Measurements from ENCODE around the gene MST1. TPM values are rescaled to one million over a fixed set of nuclear protein-coding genes. Genes with fewer than 3 reads are reported as not detected.

MST1 gene
- total RNA-seq, 1 donor from 2014 or later, result 45.2 TPM

DNA sequence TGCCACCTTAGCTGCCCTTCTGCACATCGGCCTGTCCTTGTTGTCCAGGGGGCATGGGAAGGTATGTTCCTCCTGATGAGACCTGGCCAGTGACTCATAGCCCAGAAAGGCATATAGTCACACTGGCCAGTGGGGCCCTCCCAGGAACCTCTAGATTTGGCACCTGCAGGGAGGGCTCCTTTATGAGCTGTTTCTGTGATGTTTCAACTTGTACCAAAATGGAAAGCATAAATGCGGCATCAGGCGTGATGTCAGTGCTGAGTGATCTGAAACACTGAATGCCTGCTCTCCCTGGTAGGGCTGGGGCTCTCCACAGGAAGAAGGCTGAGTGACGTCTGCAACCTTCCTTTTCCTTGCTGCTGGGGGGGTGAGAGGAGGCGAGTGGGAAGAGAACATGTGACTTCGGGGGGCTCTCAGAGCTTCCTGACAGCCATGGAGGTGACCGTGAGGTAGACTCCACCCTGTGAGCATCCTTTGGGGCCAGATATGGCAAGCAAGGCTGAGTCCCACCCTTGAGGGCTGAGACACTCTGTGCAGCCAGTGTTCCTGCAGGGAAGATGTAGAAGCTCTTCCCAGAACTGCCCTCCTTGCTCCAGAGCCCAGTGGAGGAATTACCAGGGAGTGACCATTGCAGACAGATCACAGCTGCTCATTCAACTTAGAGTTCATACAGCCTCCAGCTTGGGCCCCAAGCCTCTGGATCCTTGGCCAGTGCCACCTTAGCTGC is 52.2 kb downstream of the MST1 start:
- TF ChIP-seq, protein P1, sequence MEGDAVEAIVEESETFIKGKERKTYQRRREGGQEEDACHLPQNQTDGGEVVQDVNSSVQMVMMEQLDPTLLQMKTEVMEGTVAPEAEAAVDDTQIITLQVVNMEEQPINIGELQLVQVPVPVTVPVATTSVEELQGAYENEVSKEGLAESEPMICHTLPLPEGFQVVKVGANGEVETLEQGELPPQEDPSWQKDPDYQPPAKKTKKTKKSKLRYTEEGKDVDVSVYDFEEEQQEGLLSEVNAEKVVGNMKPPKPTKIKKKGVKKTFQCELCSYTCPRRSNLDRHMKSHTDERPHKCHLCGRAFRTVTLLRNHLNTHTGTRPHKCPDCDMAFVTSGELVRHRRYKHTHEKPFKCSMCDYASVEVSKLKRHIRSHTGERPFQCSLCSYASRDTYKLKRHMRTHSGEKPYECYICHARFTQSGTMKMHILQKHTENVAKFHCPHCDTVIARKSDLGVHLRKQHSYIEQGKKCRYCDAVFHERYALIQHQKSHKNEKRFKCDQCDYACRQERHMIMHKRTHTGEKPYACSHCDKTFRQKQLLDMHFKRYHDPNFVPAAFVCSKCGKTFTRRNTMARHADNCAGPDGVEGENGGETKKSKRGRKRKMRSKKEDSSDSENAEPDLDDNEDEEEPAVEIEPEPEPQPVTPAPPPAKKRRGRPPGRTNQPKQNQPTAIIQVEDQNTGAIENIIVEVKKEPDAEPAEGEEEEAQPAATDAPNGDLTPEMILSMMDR (IDR thresholded peaks at IDR 0.05; ENCODE audit: unreplicated experiment), result no peak
- Mint-ChIP-seq H3K27ac (no peak overlapping the region), H3K36me3 (ENCODE audit: insufficient read depth) (peaks cover under 1% of the 10 kb centered on the region), H3K27me3 (no peaks in the 10 kb centered on the region), H3K9me3 (ENCODE audit: low read depth) (peaks cover under 1% of the 10 kb centered on the region), H3K4me1 (ENCODE audit: low read depth) (no peaks in the 10 kb centered on the region), H3K4me3 (ENCODE audit: low read depth) (no peak overlapping the region)
- DNase-seq (ENCODE audit: low spot score, unreplicated experiment), result no peak

DNA sequence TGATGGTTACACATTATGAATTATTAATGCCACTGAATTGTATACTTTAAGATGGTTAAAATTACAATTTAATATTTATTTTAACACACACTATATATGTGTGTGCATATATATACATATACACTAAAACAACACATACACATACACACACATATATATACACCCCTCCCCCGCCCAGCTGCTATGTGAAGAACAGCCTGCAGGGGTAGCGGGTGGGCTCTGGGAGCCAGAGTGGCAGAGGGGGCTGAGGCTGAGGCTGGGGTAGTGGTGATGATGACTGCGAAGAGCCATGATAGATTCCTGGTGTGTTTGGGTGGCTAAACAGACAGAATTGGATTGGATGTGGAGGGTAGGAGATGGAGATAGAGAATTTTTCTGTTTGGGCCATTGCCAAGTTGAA is 54.5 kb downstream of the MST1 start:
- H3K36me3 Mint-ChIP-seq (ENCODE audit: insufficient read depth), result peaks cover 2% of the 10 kb centered on the region
- H3K9me3 Mint-ChIP-seq (ENCODE audit: low read depth), result peaks cover 7% of the 10 kb centered on the region
- no peak overlapping the region for H3K27ac Mint-ChIP-seq
- TF ChIP-seq, protein P1 (IDR thresholded peaks at IDR 0.05; ENCODE audit: unreplicated experiment), result no peak
- H3K4me1 Mint-ChIP-seq (ENCODE audit: low read depth), result no peaks in the 10 kb centered on the region
- no peak for DNase-seq (ENCODE audit: low spot score, unreplicated experiment)
- no peaks in the 10 kb centered on the region for H3K27me3 Mint-ChIP-seq
- H3K4me3 Mint-ChIP-seq (ENCODE audit: low read depth), result no peak overlapping the region

Other genes starting within 250 kb of the MST1 start
- gene DAG1, start 219.2 kb downstream of the MST1 start, total RNA-seq, result 109 and 114 TPM in 2 replicates
- gene BSN, start 135.0 kb downstream of the MST1 start, total RNA-seq, result 3.0 and 3.8 TPM in 2 replicates
- gene APEH, start 15.1 kb downstream of the MST1 start, total RNA-seq, result 160 and 178 TPM in 2 replicates
- 52.2 and 54.4 TPM in 2 replicates for gene RNF123, start 83 bp upstream of the MST1 start, total RNA-seq
- gene AMIGO3, start 30.2 kb upstream of the MST1 start, total RNA-seq, result 0.86 TPM in 1 of 2 replicates, not detected in the other
- 31.2 and 34.3 TPM in 2 replicates for gene GMPPB, start 34.5 kb upstream of the MST1 start, total RNA-seq
- 43.4 and 46.3 TPM in 2 replicates for gene IP6K1, start 97.1 kb upstream of the MST1 start, total RNA-seq
- not detected in 2 replicates for gene CDHR4, start 110.4 kb upstream of the MST1 start, total RNA-seq
- not detected in 2 replicates for gene INKA1, start 113.8 kb upstream of the MST1 start, total RNA-seq
- gene UBA7, start 124.5 kb upstream of the MST1 start, total RNA-seq, result 1.2 and 2.2 TPM in 2 replicates
- 16.2 and 20.6 TPM in 2 replicates for gene TRAIP, start 167.1 kb upstream of the MST1 start, total RNA-seq
- gene CAMKV, start 180.4 kb upstream of the MST1 start, total RNA-seq, result 1.6 and 2.1 TPM in 2 replicates
- 4.4 and 6.5 TPM in 2 replicates for gene MST1R, start 214.4 kb upstream of the MST1 start, total RNA-seq
- 6.4 and 8.8 TPM in 2 replicates for gene MON1A, start 240.3 kb upstream of the MST1 start, total RNA-seq

All from progenitor cell of endocrine pancreas (in vitro differentiated cells).